GM21825 (cell line): ENCODE data around the gene ELFN1.

ENCODE experiments used
- ATAC-seq: cut with Tn5 transposase; IDR thresholded peaks from one replicate; pipeline ENCODE4 v1.9.1; 2021; ENCODE audit warnings: mild to moderate bottlenecking, moderate library complexity; ENCODE audit not compliant: unreplicated experiment

Gene ELFN1

GRCh38 chr7:1642291-1642731 is 27.8 kb upstream of the ELFN1 start:
- ATAC-seq, result no peak

- ATAC-seq, result no peak
Observed at GRCh38 chr7:1643270-1644092, 26.6 kb upstream of the ELFN1 start.

- ATAC-seq, result no peak
Observed at GRCh38 chr7:1644341-1645070, 25.6 kb upstream of the ELFN1 start.

- ATAC-seq, result no peak
Observed at GRCh38 chr7:1645071-1645409, 25.0 kb upstream of the ELFN1 start.

- no peak for ATAC-seq
Observed at GRCh38 chr7:1645476-1645875, 24.6 kb upstream of the ELFN1 start.

GRCh38 chr7:1646391-1646790 is 23.7 kb upstream of the ELFN1 start:
- no peak for ATAC-seq

- no peak for ATAC-seq
Observed at GRCh38 chr7:1646957-1647891, 22.9 kb upstream of the ELFN1 start.

GRCh38 chr7:1647961-1648672 is 22.0 kb upstream of the ELFN1 start:
- ATAC-seq, result no peak

- no peak for ATAC-seq
Observed at GRCh38 chr7:1649751-1650326, 20.2 kb upstream of the ELFN1 start.

GRCh38 chr7:1650363-1651030 is 19.6 kb upstream of the ELFN1 start:
- ATAC-seq, result no peak

- ATAC-seq, result no peak
Observed at GRCh38 chr7:1651031-1651446, 19.0 kb upstream of the ELFN1 start.

GRCh38 chr7:1651891-1652290 is 18.2 kb upstream of the ELFN1 start:
- ATAC-seq, result no peak

- no peak for ATAC-seq
Observed at GRCh38 chr7:1653500-1653899, 16.6 kb upstream of the ELFN1 start.

- ATAC-seq, result no peak
Observed at GRCh38 chr7:1654111-1654510, 16.0 kb upstream of the ELFN1 start.

- no peak for ATAC-seq
Observed at GRCh38 chr7:1654738-1655475, 15.2 kb upstream of the ELFN1 start.

GRCh38 chr7:1659696-1660095 is 10.4 kb upstream of the ELFN1 start:
- no peak for ATAC-seq

GRCh38 chr7:1661461-1661860 is 8.6 kb upstream of the ELFN1 start:
- no peak for ATAC-seq

GRCh38 chr7:1662101-1662500 is 8.0 kb upstream of the ELFN1 start:
- ATAC-seq, result no peak

- ATAC-seq, result no peak
Observed at GRCh38 chr7:1662767-1663166, 7.3 kb upstream of the ELFN1 start.
